ENCODE measurements around the gene STPG1.

The STPG1 gene

DNA sequence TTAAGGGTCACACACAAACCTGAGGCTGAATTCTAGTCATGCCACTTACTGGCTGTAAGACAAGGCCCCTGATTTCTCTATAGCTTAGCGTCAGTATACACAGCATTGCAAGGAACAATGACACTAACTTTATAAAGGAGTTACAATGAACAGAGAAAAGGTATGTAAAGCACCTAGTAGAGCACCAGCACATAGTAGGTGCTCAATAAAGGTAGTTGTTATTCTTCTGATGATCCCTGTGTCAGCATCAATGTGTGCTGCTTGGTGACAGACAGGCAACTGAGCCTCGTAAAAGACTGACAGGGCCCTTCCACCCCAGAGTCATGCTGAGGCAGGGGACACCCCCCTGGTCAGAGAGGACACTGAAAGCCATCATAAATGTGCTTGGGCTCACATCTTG is 51.2 kb downstream of the STPG1 start:
- no peak overlapping the region for H3K4me3 Mint-ChIP-seq
- no peak for ATAC-seq (replicated peaks)
- no peaks in the 10 kb centered on the region for H3K27me3 Mint-ChIP-seq
- peaks cover 0 to 3% of the 10 kb centered on the region in 2 donors for H3K4me1 Mint-ChIP-seq
- H3K27ac Mint-ChIP-seq: no peak overlapping the region
- no peaks in the 10 kb centered on the region for H3K9me3 Mint-ChIP-seq
- H3K36me3 Mint-ChIP-seq: peaks cover 6 to 12% of the 10 kb centered on the region in 2 donors
- DNase-seq: no peak

GRCh38 chr1:24361811-24362210 is 51.8 kb downstream of the STPG1 start:
- Mint-ChIP-seq H3K4me1 (peaks cover 0 to 3% of the 10 kb centered on the region in 2 donors), H3K4me3 (no peak overlapping the region), H3K27ac (no peak overlapping the region), H3K36me3 (peaks cover 6 to 15% of the 10 kb centered on the region in 2 donors), H3K27me3 (no peaks in the 10 kb centered on the region), H3K9me3 (no peaks in the 10 kb centered on the region)
- DNase-seq: no peak
- ATAC-seq (replicated peaks): no peak

- peaks cover 0 to 3% of the 10 kb centered on the region in 2 donors for H3K4me1 Mint-ChIP-seq
- no peaks in the 10 kb centered on the region for H3K9me3 Mint-ChIP-seq
- H3K27ac Mint-ChIP-seq: no peak overlapping the region
- DNase-seq (no peak), ATAC-seq (replicated peaks) (no peak)
- H3K27me3 Mint-ChIP-seq: no peaks in the 10 kb centered on the region
- peaks cover 6 to 12% of the 10 kb centered on the region in 2 donors for H3K36me3 Mint-ChIP-seq
- no peak overlapping the region for H3K4me3 Mint-ChIP-seq
Measured at GRCh38 chr1:24360681-24361080, 52.9 kb downstream of the STPG1 start.

DNA sequence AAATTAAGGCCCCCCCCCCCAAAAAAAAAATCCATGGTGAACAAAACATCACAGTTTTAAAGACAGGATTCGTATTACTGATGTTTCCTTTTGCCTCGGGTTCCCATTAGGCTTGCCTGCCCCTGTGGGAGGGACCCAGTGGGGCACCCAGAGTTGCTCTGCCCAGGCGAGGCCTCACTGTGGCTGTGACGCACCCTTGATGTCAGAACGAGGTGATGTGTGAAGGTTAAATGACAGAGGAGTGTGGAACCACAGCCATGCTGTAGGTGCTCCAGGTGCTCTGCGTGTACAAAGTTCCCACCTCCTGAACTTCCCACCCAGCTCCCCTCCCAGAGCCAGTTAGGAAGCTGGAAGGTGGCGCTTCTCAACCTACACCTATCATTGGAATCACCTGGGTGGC is 56.5 kb downstream of the STPG1 start:
- DNase-seq (no peak), ATAC-seq (replicated peaks) (no peak)
- no peaks in the 10 kb centered on the region for H3K27me3 Mint-ChIP-seq
- H3K27ac Mint-ChIP-seq: no peak overlapping the region
- peaks cover 6 to 12% of the 10 kb centered on the region in 2 donors for H3K36me3 Mint-ChIP-seq
- H3K4me3 Mint-ChIP-seq: no peak overlapping the region
- H3K9me3 Mint-ChIP-seq: no peaks in the 10 kb centered on the region
- H3K4me1 Mint-ChIP-seq: no peaks in the 10 kb centered on the region

GRCh38 chr1:24355466-24355865 is 58.1 kb downstream of the STPG1 start:
- H3K36me3 Mint-ChIP-seq: peaks cover 6 to 9% of the 10 kb centered on the region in 2 donors
- H3K27me3 Mint-ChIP-seq: no peaks in the 10 kb centered on the region
- DNase-seq (no peak), ATAC-seq (replicated peaks) (no peak)
- H3K9me3 Mint-ChIP-seq: no peaks in the 10 kb centered on the region
- peaks cover 10 to 11% of the 10 kb centered on the region in 2 donors for H3K4me1 Mint-ChIP-seq
- no peak overlapping the region for H3K27ac Mint-ChIP-seq
- H3K4me3 Mint-ChIP-seq: no peak overlapping the region

DNA sequence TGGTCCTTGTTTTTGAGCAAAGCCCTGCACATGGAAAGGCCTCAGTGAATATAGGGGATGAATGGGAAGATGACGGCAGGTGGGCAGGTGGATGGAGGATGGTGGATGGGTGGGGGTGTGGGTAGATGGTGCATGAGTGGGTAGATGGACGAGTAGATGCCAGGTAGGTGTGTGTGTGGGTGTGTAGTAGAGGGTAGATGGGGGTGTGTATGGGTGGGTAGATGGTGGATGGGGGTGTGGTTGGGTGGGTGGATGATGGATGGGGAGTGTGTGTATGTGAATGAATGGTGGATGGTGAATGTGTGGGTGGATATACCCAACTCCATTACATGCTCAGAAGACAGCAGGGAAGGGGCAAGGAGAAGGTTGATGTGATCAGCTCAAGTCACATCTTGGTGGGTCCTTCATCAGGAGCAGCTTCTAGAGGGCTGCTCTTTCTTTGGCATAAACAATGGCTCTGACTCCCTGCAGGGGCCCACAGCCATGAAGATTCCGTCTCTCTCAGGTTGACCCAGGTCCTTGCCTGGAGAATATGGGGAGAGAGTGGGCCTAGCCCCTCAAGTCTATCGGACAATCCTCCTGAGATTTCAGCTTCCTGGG is 60.2 kb downstream of the STPG1 start:
- Mint-ChIP-seq H3K4me1 (peaks cover 10 to 11% of the 10 kb centered on the region in 2 donors), H3K9me3 (no peaks in the 10 kb centered on the region), H3K27me3 (peaks cover 0 to 5% of the 10 kb centered on the region in 2 donors), H3K27ac (no peak overlapping the region), H3K4me3 (no peak overlapping the region), H3K36me3 (peaks cover 6 to 9% of the 10 kb centered on the region in 2 donors)
- DNase-seq: no peak
- no peak for ATAC-seq (replicated peaks)

- H3K4me1 Mint-ChIP-seq: peaks cover 10 to 11% of the 10 kb centered on the region in 2 donors
- H3K36me3 Mint-ChIP-seq: peaks cover 0 to 3% of the 10 kb centered on the region in 2 donors
- H3K4me3 Mint-ChIP-seq: no peak overlapping the region
- ATAC-seq (replicated peaks) (no peak), DNase-seq (no peak)
- H3K9me3 Mint-ChIP-seq: no peaks in the 10 kb centered on the region
- H3K27ac Mint-ChIP-seq: no peak overlapping the region
- peaks cover 6 to 14% of the 10 kb centered on the region in 2 donors for H3K27me3 Mint-ChIP-seq
Measured at GRCh38 chr1:24351918-24352627, 61.5 kb downstream of the STPG1 start.

DNA sequence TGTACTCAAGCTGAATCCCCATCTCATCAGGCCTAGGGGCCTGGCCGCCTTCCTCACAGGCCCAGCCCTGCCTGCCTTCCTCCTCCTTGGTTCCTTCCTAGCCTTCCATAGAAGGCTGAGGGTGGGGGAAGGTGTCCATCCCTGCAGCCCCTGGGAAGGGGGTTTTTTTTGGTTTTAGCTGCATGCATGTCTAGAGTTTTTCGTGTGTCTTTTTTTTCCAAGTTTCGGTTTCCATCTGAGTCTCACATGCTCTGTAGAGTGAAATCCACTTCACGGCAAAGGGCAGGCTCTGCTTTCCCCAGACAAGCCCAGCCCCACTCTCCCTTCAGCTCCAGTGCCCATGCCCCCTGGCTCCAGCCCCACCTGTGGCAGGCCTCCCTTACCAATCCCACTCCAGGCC is 62.3 kb downstream of the STPG1 start:
- Mint-ChIP-seq H3K36me3 (no peaks in the 10 kb centered on the region), H3K4me3 (peak overlapping the region in 1 of 2 donors; percentile 33), H3K27me3 (peaks cover 6 to 20% of the 10 kb centered on the region in 2 donors), H3K27ac (peak overlapping the region; percentile 81), H3K4me1 (peaks cover 10 to 11% of the 10 kb centered on the region in 2 donors), H3K9me3 (no peaks in the 10 kb centered on the region)
- peak; percentile 65 to 83 for ATAC-seq (replicated peaks)
- no peak for DNase-seq

DNA sequence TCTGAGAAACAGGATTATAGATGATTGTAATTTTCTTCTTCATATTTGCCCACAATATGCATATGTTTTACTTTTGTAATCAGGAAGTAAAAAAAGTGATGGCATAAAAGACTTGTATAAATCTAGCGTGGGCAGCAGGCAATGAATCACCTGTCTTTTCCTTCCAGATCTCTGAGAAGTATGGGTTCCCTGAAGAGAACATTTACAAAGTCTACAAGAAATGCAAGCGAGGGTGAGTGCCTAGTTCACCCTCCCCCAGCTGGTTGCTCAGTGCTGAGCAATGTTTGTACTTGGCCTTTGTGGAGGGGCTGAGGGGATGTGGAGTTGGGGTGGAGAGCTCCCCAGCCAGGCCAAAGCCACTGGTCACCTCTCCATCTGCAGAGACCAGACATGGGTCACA is 63.7 kb downstream of the STPG1 start:
- Mint-ChIP-seq H3K27ac (no peak overlapping the region), H3K27me3 (peaks cover 9 to 23% of the 10 kb centered on the region in 2 donors), H3K4me3 (no peak overlapping the region), H3K4me1 (peaks cover 11 to 12% of the 10 kb centered on the region in 2 donors), H3K36me3 (no peaks in the 10 kb centered on the region), H3K9me3 (no peaks in the 10 kb centered on the region)
- DNase-seq: no peak
- no peak for ATAC-seq (replicated peaks)

DNA sequence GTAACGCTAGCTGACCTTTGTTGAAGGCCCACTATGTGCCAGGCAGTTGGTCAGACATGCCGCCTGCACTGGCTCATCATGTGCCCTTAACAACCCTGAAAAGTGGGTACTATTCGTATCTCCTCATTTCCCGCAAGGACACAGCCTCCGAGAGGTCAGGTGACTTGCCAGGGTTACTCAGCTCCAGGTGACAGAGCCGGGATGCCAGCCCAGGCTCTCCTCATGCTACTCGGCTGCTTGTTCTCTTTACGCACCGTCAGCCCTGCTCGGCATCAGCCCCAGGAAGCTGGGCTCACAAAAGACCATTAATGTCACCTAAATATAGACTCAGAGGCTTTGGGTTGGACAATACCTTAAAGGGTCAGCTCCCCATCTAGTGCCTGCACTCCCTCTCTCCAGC is 65.4 kb downstream of the STPG1 start:
- H3K9me3 Mint-ChIP-seq: no peaks in the 10 kb centered on the region
- no peak for ATAC-seq (replicated peaks)
- DNase-seq: no peak
- H3K4me3 Mint-ChIP-seq: no peak overlapping the region
- no peak overlapping the region for H3K27ac Mint-ChIP-seq
- peaks cover 11 to 12% of the 10 kb centered on the region in 2 donors for H3K4me1 Mint-ChIP-seq
- H3K36me3 Mint-ChIP-seq: no peaks in the 10 kb centered on the region
- peaks cover 9 to 37% of the 10 kb centered on the region in 2 donors for H3K27me3 Mint-ChIP-seq

- Mint-ChIP-seq H3K4me3 (no peak overlapping the region), H3K4me1 (peaks cover 11 to 12% of the 10 kb centered on the region in 2 donors), H3K27me3 (peaks cover 11 to 42% of the 10 kb centered on the region in 2 donors), H3K27ac (no peak overlapping the region), H3K9me3 (no peaks in the 10 kb centered on the region), H3K36me3 (no peaks in the 10 kb centered on the region)
- ATAC-seq (replicated peaks) (no peak), DNase-seq (no peak)
Measured at GRCh38 chr1:24347159-24347934, 66.2 kb downstream of the STPG1 start.

- no peaks in the 10 kb centered on the region for H3K36me3 Mint-ChIP-seq
- peak overlapping the region; percentile 42 for H3K27ac Mint-ChIP-seq
- H3K9me3 Mint-ChIP-seq: no peaks in the 10 kb centered on the region
- DNase-seq: no peak
- no peak for ATAC-seq (replicated peaks)
- peaks cover 0 to 2% of the 10 kb centered on the region in 2 donors for H3K4me1 Mint-ChIP-seq
- H3K4me3 Mint-ChIP-seq: no peak overlapping the region
- peaks cover 18 to 52% of the 10 kb centered on the region in 2 donors for H3K27me3 Mint-ChIP-seq
Measured at GRCh38 chr1:24345334-24345733, 68.2 kb downstream of the STPG1 start.

GRCh38 chr1:24344090-24344742 is 69.4 kb downstream of the STPG1 start:
- DNase-seq: no peak
- no peaks in the 10 kb centered on the region for H3K9me3 Mint-ChIP-seq
- no peak overlapping the region for H3K4me3 Mint-ChIP-seq
- peaks cover 18 to 56% of the 10 kb centered on the region in 2 donors for H3K27me3 Mint-ChIP-seq
- H3K27ac Mint-ChIP-seq: no peak overlapping the region
- H3K36me3 Mint-ChIP-seq: no peaks in the 10 kb centered on the region
- H3K4me1 Mint-ChIP-seq: peaks cover 0 to 2% of the 10 kb centered on the region in 2 donors
- peak; percentile 23 to 38 for ATAC-seq (replicated peaks)

- Mint-ChIP-seq H3K4me1 (peaks cover 0 to 2% of the 10 kb centered on the region in 2 donors), H3K27ac (no peak overlapping the region)
Measured at GRCh38 chr1:24343412-24344089, 70.0 kb downstream of the STPG1 start.

More at GRCh38 chr1:24343412-24344089, 70.0 kb downstream of the STPG1 start:
- Mint-ChIP-seq H3K9me3 (no peaks in the 10 kb centered on the region), H3K36me3 (no peaks in the 10 kb centered on the region), H3K27me3 (peaks cover 18 to 53% of the 10 kb centered on the region in 2 donors), H3K4me3 (no peak overlapping the region)
- DNase-seq (no peak), ATAC-seq (replicated peaks) (peak in 1 of 2 donors; percentile 12)

All from stimulated activated naive B cell treated with anti-CD40 and anti-IgM and Interleukin-4, amounts not matched to agents 10 μg/mL and 1 μg/mL and 100 μg/mL, for 72 hours (primary cell).